Astrocyte of the cerebellum (primary cell): ENCODE measurements around the gene PARD3B.

Experiments
- DNase-seq: peaks from one replicate; pipeline ENCODE4 v3.0.0-alpha.2; 2011; ENCODE audit warnings: low read depth
- H3K4me3 ChIP-seq: 2 replicates; pipeline ENCODE4 v1.5.1; 2011; ENCODE audit warnings: mild to moderate bottlenecking, low read depth, low read length, moderate library complexity
- in situ Hi-C: cut with HindIII; loops from 2 replicates; pipeline ENCODE4 v1.10.0; 2017; ENCODE audit warnings: low sequenced_read_pairs
- TF ChIP-seq, protein P1 (sequence below): IDR thresholded peaks from 2 replicates; pipeline ENCODE4 v1.5.1; 2012; ENCODE audit warnings: low read length, low read depth, moderate library complexity, mild to moderate bottlenecking; ENCODE audit errors: missing control alignments

Gene PARD3B

DNA sequence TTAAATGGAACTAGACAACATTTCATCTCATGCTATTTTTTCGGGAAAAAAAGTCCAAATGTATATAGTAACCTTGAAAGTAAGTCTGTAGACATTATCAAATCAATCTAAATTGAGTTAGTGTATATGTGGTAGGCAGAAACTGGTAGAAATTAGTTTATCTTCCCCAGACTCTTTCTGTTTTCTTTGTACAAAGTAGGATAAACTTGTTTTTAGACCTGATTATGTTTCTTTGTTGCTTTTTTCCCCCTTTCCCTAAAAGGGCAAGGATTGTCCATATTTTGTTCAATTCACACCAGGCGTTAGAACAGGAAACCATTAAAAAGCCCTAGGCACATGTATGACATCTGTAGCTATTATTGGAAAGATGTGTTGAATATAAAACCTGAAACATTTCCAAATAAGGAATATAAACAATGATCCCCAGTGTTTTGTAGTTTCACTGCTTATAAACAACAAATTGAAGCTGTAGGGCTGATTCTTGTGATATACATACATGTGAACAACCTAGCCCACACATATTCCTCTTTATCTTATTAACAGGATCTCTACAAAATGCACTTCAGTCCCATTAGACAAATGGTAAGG is 528.3 kb downstream of the PARD3B start:
- in situ Hi-C loops, result no loop called here
- TF ChIP-seq, protein P1, sequence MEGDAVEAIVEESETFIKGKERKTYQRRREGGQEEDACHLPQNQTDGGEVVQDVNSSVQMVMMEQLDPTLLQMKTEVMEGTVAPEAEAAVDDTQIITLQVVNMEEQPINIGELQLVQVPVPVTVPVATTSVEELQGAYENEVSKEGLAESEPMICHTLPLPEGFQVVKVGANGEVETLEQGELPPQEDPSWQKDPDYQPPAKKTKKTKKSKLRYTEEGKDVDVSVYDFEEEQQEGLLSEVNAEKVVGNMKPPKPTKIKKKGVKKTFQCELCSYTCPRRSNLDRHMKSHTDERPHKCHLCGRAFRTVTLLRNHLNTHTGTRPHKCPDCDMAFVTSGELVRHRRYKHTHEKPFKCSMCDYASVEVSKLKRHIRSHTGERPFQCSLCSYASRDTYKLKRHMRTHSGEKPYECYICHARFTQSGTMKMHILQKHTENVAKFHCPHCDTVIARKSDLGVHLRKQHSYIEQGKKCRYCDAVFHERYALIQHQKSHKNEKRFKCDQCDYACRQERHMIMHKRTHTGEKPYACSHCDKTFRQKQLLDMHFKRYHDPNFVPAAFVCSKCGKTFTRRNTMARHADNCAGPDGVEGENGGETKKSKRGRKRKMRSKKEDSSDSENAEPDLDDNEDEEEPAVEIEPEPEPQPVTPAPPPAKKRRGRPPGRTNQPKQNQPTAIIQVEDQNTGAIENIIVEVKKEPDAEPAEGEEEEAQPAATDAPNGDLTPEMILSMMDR, result no peak

DNA sequence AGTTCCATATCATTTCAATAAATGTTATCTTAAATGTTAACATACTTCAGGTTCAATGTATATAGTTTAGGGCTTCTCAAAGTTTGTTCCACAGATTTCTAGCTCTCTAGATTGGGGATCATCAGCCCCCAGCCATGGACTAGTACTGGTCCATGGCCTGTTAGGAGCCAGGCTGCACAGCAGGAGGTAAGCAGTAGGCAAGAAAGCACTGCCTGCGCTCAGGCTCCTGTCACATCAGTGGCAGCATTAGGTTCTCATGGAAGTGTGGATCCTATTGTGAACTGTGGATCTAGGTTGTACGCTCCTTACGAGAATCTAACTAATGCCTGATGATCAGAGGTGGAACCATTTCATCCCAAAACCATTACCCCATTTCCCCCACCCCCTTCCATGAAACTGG is 531.1 kb downstream of the PARD3B start:
- in situ Hi-C loops, result no loop called here
- no peak for DNase-seq
- TF ChIP-seq, protein P1, result no peak
- H3K4me3 ChIP-seq, result no peak overlapping the region

More for the DNA sequence above, 528.3 kb downstream of the PARD3B start:
- no peak overlapping the region for H3K4me3 ChIP-seq
- no peak for DNase-seq

DNA sequence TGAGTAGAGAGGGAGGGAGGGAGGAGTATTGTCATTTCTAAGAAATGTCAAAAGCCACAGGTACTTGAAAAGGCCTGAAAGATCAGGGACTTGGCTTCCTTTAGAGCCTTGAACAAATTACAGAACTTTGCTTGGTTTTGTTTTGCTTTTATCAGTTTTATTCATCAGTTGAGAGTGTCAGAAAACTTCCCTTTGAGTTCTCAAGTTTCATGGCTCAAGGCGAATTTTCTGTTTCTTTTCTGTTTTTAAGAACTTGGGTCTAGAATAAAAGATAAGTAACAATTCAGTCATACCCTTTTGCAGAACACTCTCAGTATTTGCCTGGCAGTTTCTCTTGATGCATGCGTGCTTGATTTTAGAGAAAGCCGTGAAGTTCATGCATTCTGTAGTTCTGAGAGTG is 531.9 kb downstream of the PARD3B start:
- H3K4me3 ChIP-seq, result no peak overlapping the region
- in situ Hi-C loops, result no loop called here
- TF ChIP-seq, protein P1, result no peak
- DNase-seq, result no peak

DNA sequence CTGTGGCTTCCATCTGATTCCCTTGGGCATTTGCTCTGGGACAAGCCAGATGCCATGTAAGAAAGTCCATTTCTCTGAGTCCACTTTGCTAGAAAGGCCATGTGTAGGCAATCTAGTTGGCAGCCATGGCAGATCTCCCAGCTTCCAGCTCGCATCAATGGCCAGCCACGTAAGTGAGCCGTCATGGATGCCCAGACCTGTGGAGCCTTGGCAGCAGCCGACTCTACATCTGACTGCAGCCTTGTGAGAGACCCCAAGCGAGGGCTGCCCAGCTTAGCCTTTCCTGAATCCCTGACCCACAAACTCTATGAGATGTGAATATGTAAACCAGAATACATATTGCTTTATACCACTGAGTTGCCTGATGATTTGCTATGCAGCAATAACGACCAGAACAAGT is 533.5 kb downstream of the PARD3B start:
- no peak for DNase-seq
- in situ Hi-C loops, result no loop called here
- TF ChIP-seq, protein P1, result no peak
- no peak overlapping the region for H3K4me3 ChIP-seq

DNA sequence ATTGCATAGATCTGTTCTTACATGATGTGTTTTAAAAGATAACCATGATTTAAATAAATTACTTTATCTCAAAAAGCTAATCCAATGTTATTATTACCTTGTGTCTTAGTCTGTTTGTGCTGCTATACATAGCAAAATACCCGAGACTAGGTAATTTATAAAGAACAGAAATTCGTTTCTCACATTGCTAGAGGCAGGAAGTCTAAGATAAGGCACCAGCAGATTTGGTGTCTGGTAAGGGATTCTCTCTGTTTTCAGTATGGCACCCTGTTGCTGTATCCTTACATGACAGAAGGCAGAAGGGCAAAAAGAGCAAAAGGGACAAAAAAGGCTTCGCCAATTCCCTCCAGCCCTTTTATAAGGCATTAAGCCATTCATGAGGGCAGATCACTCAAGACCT is 533.9 kb downstream of the PARD3B start:
- in situ Hi-C loops, result no loop called here
- no peak overlapping the region for H3K4me3 ChIP-seq
- TF ChIP-seq, protein P1, result no peak
- no peak for DNase-seq

DNA sequence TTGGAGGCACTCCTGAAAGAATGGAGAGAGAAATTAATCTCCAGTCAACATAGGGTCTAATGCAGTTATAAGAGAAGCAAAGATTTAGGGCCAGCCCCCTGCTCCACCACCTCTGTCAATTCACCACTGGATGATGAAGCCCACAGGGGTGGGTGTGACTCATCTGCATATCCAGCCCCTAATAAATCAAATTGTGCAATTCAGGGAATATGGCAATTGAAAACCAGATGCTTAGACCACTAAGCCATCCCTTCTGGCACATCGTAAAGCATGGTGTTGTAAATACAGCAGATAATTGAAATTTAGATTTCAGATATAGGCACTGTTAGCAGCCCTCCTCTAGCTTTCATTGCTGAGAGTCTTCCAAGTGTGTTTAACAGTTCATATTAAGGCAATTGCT is 541.4 kb downstream of the PARD3B start:
- TF ChIP-seq, protein P1, result no peak
- no peak overlapping the region for H3K4me3 ChIP-seq
- in situ Hi-C loops, result no loop called here
- no peak for DNase-seq

DNA sequence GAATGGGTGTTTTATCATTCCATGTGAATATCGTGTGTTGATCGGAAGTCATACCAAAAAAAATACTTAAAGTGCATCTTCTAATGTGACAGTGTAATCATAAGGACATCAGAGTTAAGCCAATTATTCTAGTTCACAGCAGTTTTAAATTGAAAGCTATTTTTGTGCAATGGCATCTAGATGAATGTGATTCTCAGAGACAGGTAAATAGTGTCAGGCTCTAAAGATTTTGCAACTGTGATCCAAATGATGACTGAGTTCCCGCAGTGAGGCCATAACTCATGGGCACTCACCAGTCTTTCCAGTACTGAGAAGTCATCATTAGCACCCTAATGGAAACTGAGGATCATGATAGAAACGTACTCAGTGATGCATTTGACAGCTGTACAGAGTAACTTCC is 542.6 kb downstream of the PARD3B start:
- DNase-seq, result no peak
- no peak overlapping the region for H3K4me3 ChIP-seq
- TF ChIP-seq, protein P1, result no peak
- in situ Hi-C loops, result no loop called here
